Smooth muscle cell of the coronary artery (primary cell): Measurements from ENCODE around the gene SCML1. TPM values are rescaled to one million over a fixed set of nuclear protein-coding genes. Genes with fewer than 3 reads are reported as not detected.

ENCODE experiments used
- total RNA-seq: library from RNA; depleted of rRNA; stranded (reverse); fragments of >200 nt; gene quantifications from 2 replicates; pipeline ENCODE4 v1.2.3, GENCODE V29; 2014; ENCODE audit warnings: low replicate concordance

The SCML1 gene
- total RNA-seq: 4.6 and 6.2 TPM in 2 replicates

GRCh38 chrX:17736856-17737709 is at the start of gene SCML1:
TSS of gene SCML1 (plus strand) at chrX:17737493. CDS start at chrX:17744187, 6,694 bp downstream.

Other genes starting within 250 kb of the SCML1 start
- 0.23 TPM in 1 of 2 replicates, not detected in the other for gene RAI2, start 123.8 kb downstream of the SCML1 start, total RNA-seq